Muscle of arm (tissue), 12 donors: ENCODE results near the gene FANCI. TPM values are rescaled to one million over a fixed set of nuclear protein-coding genes. Genes with fewer than 3 reads are reported as not detected.

Experiments
- DNase-seq: peaks from one replicate; pipeline ENCODE4 v3.0.0-alpha.2; 2013
- polyA plus RNA-seq, 12 donors: library from polyadenylated mRNA; unstranded; fragments of 120-200 nt; gene quantifications; one replicate each; pipeline ENCODE4 v1.2.1, GENCODE V29; 2013; ENCODE audit not compliant: insufficient read length in 12 of 12

FANCI gene
- polyA plus RNA-seq, 12 donors = 10.0 to 35.6 (median 20.1) TPM; not detected in 1

DNA sequence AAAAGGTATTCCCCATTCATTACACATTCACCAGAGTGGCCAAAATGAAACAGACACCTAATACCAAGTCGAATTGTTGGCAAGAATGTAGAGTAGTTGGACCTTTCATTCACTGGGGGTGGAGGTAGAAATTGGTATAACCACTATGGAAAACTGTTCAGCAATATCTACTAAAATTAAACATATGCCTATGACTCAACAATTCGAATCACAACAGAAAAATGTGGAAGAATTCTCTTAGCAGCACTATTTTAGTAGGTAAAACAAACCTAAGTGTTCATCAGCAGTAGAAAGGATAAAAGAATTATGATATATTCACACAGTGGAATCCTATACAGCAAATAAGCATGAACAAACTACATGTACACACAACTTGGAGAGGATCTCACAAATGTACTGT is 60.2 kb downstream of the FANCI start:
- DNase-seq = no peak

DNA sequence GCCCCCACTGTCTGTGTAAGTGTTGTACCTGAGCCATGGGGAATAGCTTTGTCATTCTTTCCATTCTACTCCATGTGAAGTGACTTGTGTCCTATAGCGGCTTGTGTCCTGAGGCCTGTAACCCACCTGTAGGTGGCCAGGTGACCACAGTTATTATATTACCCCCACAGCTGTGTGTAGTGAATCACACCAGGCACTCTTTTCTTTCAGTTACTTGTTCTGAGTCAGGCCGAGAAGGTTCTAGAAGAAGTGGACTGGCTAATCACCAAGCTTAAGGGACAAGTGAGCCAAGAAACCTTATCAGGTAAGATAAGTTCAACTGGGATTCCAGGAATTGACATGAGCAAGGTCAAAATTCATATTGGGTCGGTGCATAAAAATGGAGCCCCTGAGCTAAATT is 61.6 kb downstream of the FANCI start:
- no peak for DNase-seq

GRCh38 chr15:89307046-89307587 is 63.3 kb downstream of the FANCI start:
- no peak for DNase-seq

- DNase-seq = no peak
These were observed 64.0 kb downstream of the FANCI start for GRCh38 chr15:89307791-89308190.

GRCh38 chr15:89308236-89308635 is 64.5 kb downstream of the FANCI start:
- DNase-seq = no peak

DNA sequence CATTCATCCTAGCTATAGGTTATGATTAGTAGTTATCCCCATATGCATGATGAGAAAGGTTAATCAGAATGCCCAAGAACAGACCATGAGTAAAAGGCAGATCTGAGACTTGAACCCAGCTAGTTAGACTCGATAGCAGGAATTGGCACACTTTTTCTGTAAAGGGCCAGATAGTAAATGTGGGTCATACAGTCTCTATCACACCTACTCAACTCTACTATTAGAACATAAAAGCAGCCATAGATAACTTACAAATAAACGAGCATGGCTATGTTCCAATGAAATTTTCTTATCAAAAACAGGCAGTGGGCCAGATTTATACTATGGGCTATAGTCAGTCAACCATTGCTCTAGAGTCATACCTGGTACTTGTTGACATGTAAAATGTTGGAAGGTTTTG is 66.2 kb downstream of the FANCI start:
- no peak for DNase-seq

GRCh38 chr15:89315375-89315929 is 71.7 kb downstream of the FANCI start:
- no peak for DNase-seq

DNA sequence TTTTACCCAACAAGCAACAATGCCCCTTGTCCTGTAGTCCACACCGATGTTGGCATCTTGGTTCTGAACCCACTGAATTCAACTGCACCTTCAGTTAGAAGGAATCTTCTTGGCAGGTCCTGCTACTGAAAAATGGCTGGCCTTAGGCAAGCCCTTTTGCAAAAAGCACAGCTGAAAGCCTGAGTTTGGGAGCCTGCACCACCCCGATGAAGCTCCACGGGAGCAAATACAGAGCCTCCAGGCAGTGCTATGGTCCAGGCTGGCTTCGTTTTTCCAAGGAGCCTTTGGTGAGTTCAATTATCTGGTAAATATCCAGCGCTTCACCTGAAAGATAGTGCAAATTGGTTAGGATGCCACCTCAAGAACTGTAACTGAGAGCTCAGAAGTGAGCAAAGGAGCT is 72.7 kb downstream of the FANCI start:
- no peak for DNase-seq

DNA sequence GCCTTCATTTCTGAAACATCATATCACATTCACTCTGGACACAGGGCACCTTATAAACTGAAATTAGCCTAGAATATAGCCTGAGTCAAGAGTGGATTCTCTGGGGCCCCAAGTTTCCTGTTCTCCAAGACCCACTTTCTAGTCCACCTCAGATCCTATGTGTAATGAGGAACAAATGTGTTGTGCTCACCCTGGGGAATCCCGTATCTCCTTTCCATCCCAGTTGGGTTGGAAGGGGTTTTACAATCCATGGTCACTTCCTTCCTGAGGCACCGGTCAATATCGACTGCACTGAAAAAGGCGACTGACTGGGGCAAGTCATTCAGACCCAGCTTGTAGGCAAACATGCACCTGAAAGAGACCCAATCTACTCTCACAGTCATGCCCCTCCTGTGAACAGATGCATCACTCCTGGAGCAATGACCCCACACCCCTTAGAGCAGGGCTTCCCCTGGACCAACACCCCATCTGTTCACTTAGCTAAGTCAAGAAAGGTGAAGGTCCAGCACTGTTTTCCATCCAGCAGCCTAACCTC is 73.5 kb downstream of the FANCI start:
- DNase-seq = no peak

- no peak for DNase-seq
These were observed 75.9 kb downstream of the FANCI start for GRCh38 chr15:89319678-89320077.

DNA sequence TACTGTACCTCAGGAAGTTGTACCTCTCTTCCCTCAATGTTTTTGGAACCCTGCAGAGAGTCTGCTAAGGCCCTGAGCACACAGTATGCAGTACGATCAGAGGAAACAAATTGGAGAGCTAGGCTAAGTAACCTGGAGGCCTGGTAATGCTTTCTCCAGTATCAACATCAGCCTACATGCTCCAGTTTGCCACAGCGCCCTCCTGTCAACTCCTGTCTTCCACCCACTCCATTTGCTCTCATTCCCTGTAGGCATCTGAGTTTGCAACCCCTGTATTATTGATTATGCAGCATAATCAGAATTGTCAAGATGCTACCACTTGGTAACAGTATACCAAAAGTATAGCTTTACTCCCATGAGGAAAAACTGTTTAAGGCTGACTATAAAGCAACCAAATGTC is 76.4 kb downstream of the FANCI start:
- DNase-seq = no peak

DNA sequence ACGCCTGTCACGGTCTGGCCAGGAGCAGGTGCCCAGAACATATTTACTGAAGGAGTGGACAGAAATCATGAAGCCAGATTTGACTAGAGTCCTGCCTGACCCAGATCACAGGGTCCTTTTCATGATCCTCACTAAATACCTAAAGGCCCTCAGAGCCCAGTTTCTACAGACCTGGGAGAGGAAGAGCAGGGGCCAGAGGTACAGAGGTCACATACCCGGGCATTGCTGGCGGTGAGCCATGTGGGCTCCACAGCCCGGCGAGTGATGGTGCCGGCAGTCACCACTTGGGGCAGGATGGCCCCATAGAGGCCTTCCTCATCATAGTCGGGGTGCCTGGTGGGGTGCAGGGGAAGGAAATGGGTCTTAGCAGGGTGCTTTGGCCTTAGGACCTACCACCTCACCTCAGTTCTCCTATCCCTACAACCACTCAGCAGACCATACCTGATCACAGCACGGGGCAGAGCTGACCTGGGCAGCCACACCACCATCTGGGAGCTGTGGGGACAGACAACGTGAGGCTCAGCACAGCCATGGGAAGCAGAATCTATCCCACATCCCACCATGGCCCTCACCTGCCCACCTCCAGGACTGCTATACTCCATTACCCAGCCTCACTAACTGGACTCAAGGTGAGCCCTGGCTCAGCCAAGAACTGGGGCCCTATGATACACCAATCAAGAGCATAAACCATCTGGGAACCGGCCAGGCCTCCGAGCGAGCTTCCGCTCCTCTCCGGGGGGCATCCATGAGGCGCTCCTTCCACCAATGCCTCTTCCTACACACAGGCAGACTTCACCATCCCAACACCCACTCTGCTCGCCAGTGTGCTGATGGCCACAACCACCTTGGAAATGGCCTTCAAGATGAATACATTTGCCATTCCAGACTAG is 78.0 kb downstream of the FANCI start:
- no peak for DNase-seq

- no peak for DNase-seq
These were observed 79.0 kb downstream of the FANCI start for GRCh38 chr15:89322822-89323221.

- no peak for DNase-seq
These were observed 80.0 kb downstream of the FANCI start for GRCh38 chr15:89323825-89324224.

DNA sequence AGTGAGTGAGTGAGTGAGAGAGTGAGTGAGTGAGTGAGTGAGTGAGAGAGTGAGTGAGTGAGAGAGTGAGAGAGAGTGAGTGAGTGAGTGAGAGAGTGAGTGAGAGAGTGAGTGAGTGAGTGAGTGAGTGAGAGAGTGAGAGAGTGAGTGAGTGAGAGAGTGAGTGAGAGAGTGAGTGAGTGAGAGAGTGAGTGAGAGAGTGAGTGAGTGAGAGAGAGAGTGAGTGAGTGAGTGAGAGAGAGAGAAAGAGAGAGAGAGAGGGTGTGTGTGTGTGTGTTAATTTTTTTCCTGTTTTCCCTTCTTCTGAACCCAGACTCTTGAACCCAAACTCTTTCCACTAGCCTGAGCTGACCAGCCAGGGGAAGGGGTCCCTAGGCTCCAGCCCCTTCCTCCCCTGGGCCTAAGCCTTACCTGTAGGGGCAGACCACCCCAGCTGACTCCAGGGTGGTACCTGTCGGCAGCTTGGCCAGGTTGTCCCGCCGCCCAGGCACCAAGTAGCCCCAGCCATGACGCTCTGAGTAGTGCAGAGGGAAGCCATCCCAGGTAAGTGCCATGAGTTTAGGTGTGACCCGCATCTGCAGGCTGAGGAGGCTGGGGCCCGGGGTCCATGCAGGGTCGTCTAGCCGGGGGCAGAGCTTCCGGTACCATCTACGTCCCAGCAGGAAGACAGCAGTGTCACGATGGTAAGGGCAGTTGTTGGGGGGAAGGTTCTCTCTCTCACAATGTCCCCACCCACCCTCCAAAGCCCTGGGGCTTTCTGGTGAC is 81.4 kb downstream of the FANCI start:
- DNase-seq = no peak

GRCh38 chr15:89326316-89326715 is 82.5 kb downstream of the FANCI start:
- DNase-seq = no peak

DNA sequence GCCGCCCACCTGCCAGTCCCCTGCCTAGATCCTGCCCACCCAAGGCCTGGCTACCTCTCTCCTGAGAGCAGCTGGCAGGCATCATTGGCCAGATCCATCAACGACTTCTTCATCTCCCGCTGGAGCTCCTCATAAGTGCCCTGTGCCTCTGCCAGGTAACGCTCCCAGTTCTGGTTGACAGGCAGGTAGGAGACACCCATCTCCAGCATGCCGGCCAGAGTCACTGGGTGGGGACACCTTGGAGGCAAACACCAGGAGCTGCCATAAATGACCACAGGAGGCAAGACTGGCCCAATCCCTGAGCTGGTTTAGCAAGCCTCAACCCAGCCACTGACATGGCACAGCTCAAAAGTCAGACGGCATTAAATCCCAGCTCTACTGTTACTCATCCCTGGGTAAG is 83.3 kb downstream of the FANCI start:
- no peak for DNase-seq

- DNase-seq = no peak
These were observed 84.8 kb downstream of the FANCI start for GRCh38 chr15:89328398-89329254.

- no peak for DNase-seq
These were observed 85.7 kb downstream of the FANCI start for GRCh38 chr15:89329329-89330084.

DNA sequence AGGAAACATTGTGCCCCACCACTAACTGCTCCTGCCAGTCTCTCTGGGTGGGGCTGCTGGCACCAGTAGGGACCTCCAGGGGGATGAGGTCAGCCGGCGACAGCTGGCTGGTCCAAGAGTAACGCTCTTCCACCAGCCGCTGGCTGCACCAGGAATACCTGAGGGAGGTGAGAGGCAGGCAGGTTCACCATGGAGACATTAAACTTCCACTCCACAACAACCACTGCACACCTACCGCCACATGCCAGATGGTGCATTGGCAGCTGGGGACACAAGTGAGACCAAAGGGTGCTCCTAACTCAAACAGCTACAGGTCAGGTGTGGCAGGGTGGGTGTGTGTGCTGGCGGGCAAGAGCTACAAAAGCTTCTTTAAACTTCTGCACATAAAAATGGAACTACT is 86.3 kb downstream of the FANCI start:
- no peak for DNase-seq
